ENCODE data around the gene BFSP1. TPM values are rescaled to one million over a fixed set of nuclear protein-coding genes. Genes with fewer than 3 reads are reported as not detected.

Gene BFSP1
- total and polyA plus RNA-seq, 2 of the 8 experiments (the other 6 are each of a cell fraction or from before 2014, with no cell fraction given): 1.5 to 2.5 TPM

DNA sequence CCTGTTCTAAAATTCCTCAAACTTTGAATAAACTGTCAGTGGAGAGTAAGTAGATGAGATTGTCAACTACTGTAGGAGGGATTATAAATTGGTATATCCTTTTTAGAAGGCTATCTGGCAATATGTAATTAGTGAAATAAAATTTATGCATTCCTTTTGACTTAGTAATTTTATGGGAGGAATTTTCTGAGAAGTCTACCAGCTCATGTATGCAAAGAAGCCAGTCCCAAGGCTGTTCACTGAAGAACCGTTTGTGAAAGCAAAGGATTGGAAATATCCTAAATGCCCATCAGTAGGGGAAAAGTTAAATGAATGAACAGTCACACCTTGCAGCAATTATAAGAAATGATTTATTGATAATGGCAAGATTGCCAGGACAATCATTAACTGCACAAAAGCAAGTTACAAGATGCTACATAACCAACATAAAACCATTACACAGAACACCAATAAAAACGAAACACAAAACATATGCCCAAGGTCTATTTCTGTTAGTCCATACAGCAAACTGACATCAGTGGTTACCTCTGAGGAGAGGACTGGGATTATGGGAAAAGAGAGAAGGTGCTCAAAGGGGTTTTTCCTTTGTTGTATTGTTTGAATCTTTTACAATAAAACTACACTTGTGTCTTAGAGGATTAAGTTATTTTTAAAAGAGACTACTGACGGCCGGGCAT is 34.1 kb upstream of the BFSP1 start:
- H3K23ac ChIP-seq (ENCODE audit: insufficient read length): no peak overlapping the region
- H3K27me3 ChIP-seq (replicated peaks in 1 of 4; ENCODE audit: control insufficient read depth in 3 of 4, extremely low read depth in 1 of 4, insufficient read depth in 3 of 4, low read length in 3 of 4): no peaks in the 10 kb centered on the region
- H4K8ac ChIP-seq (ENCODE audit: extremely low read depth, insufficient read depth, low read length): no peak overlapping the region
- H3K14ac ChIP-seq (ENCODE audit: insufficient read length): no peak overlapping the region
- H4K91ac ChIP-seq (replicated peaks; ENCODE audit: insufficient read length, low read length): no peak overlapping the region
- no peak overlapping the region for H3K4ac ChIP-seq (replicated peaks; ENCODE audit: insufficient read length, low read depth, low read length)
- peaks cover 0 to 4% of the 10 kb centered on the region in 2 experiments; a peak in 2 of 4 replicates for H3K79me2 ChIP-seq (ENCODE audit: control insufficient read depth in 1 of 2, insufficient read depth in 2 of 2, low read length in 2 of 2)
- H3K79me1 ChIP-seq (ENCODE audit: low read depth, low read length): no peaks in the 10 kb centered on the region
- H3K18ac ChIP-seq (ENCODE audit: extremely low read depth, low read length): no peak overlapping the region
- CTCF ChIA-PET (ENCODE audit: partially characterized antibody): interaction anchor here (1.5 kb wide), 1 partner anchor 53 kb away, joined by 3 read pairs; no protein-coding TSS in a partner anchor
- no peak overlapping the region for H2BK5ac ChIP-seq (ENCODE audit: low read depth, low read length)
- H3K9ac ChIP-seq (replicated peaks in 1 of 4; ENCODE audit: extremely low read depth in 1 of 4, low read depth in 3 of 4, low read length in 3 of 4): no peak overlapping the region
- FAIRE-seq: no peak
- H3K4me2 ChIP-seq (ENCODE audit: insufficient read depth in 1 of 2, low read depth in 2 of 2, low read length in 2 of 2): no peak overlapping the region
- H2BK120ac ChIP-seq (replicated peaks; ENCODE audit: low read depth, low read length): no peak overlapping the region
- peaks cover 5 to 9% (median 7%) of the 10 kb centered on the region in 4 experiments; a peak in 6 of 7 replicates for H3K4me1 ChIP-seq (replicated peaks in 1 of 4; ENCODE audit: control insufficient read depth in 3 of 4, insufficient read depth in 4 of 4, low read length in 3 of 4)
- no peak overlapping the region for H2BK20ac ChIP-seq (ENCODE audit: low read length)
- TF ChIP-seq SRF (IDR thresholded peaks at IDR 0.05; ENCODE audit: low read depth, low read length) (no peak), TBP (IDR thresholded peaks at IDR 0.05; ENCODE audit: low read depth, low read length) (no peak)
- TF ChIP-seq, protein P1, sequence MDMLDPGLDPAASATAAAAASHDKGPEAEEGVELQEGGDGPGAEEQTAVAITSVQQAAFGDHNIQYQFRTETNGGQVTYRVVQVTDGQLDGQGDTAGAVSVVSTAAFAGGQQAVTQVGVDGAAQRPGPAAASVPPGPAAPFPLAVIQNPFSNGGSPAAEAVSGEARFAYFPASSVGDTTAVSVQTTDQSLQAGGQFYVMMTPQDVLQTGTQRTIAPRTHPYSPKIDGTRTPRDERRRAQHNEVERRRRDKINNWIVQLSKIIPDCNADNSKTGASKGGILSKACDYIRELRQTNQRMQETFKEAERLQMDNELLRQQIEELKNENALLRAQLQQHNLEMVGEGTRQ (IDR thresholded peaks at IDR 0.05; ENCODE audit: low read length): no peak
- DNase-seq (ENCODE audit: low read depth in 1 of 2, low spot score in 2 of 2): no peak
- no peak overlapping the region for H3K4me3 ChIP-seq (ENCODE audit: extremely low read depth in 1 of 4, insufficient read depth in 2 of 4, low read depth in 3 of 4, low read length in 4 of 4)
- no peak overlapping the region for H3K56ac ChIP-seq (replicated peaks; ENCODE audit: insufficient read length, low read depth, low read length)
- no peaks in the 10 kb centered on the region; the same call in 1 of the 2 replicates for H3K23me2 ChIP-seq (ENCODE audit: low read depth, low read length)
- H2AFZ ChIP-seq (ENCODE audit: low read length): no peak overlapping the region
- 94% methylated on average over 4 of the region's 4 CpGs; no CpG with 5 or more reads in 1 of the 2 experiments for WGBS, 2 experiments (ENCODE audit: extremely low coverage in 1 of 2, insufficient coverage in 1 of 2, insufficient read length in 1 of 2, insufficient replicate concordance in 2 of 2, low coverage in 1 of 2, low lambda C conversion rate in 2 of 2, missing lambda C conversion rate in 1 of 2)
- H4K5ac ChIP-seq (ENCODE audit: insufficient read length, low read depth, low read length): no peak overlapping the region
- no peak overlapping the region for H2BK12ac ChIP-seq (ENCODE audit: low read depth, low read length)
- no peak overlapping the region for H2AK5ac ChIP-seq (ENCODE audit: low read depth, low read length)
- no peaks in the 10 kb centered on the region for H3K9me3 ChIP-seq (ENCODE audit: insufficient read depth in 2 of 2, low read depth in 1 of 2, low read length in 1 of 2)
- POLR2A ChIA-PET (ENCODE audit: partially characterized antibody): interaction anchor here (0.6 to 0.9 kb wide), 4 partner anchors 12 to 33 kb away, joined by 3 to 7 read pairs (median 4); no protein-coding TSS in a partner anchor
- H3K36me3 ChIP-seq (ENCODE audit: control insufficient read depth in 2 of 4, insufficient read depth in 4 of 4, low read length in 3 of 4): no peaks in the 10 kb centered on the region
- H2BK15ac ChIP-seq (ENCODE audit: low read length): no peak overlapping the region
- no peak overlapping the region for H3K27ac ChIP-seq (ENCODE audit: low read depth, low read length)
- no peaks in the 10 kb centered on the region for H4K20me1 ChIP-seq (replicated peaks in 1 of 2; ENCODE audit: control insufficient read depth in 1 of 2, insufficient read depth in 2 of 2, low read length in 2 of 2)
